IMR-90 (cell line): ENCODE results near the gene AGAP1.

ENCODE experiments used
- BHLHE40 ChIP-seq: fragments of 150-350 bp; IDR thresholded peaks from 2 replicates; pipeline ENCODE4 v1.6.1; 2016; ENCODE audit warnings: mild to moderate bottlenecking, low read depth, low read length
- CEBPB ChIP-seq: IDR thresholded peaks from 2 replicates; pipeline ENCODE4 v1.6.1; 2012; ENCODE audit warnings: low read depth, low read length, improper control_type of control experiment
- FOS ChIP-seq: fragments of 150-350 bp; IDR thresholded peaks from 2 replicates; pipeline ENCODE4 v1.6.1; 2016; ENCODE audit warnings: low read depth, low read length
- MAFK ChIP-seq: IDR thresholded peaks from 2 replicates; pipeline ENCODE4 v1.6.1; 2012; ENCODE audit warnings: low read depth, low read length, improper control_type of control experiment
- MAZ ChIP-seq: IDR thresholded peaks from 2 replicates; pipeline ENCODE4 v1.6.1; 2012; ENCODE audit warnings: low read depth, mild to moderate bottlenecking, low read length, improper control_type of control experiment, moderate library complexity, borderline replicate concordance
- POLR2A ChIP-seq: IDR thresholded peaks from 2 replicates; pipeline ENCODE4 v1.6.1; 2012; ENCODE audit warnings: mild to moderate bottlenecking, low read depth, low read length
- RAD21 ChIP-seq: IDR thresholded peaks from 2 replicates; pipeline ENCODE4 v1.6.1; 2012; ENCODE audit warnings: low read length, improper control_type of control experiment
- SMC3 ChIP-seq: fragments of 150-350 bp; IDR thresholded peaks from 2 replicates; pipeline ENCODE4 v1.6.1; 2016; ENCODE audit warnings: low read depth, mild to moderate bottlenecking, antibody characterized with exemption, low read length, moderate library complexity
- TF ChIP-seq, protein P1 (sequence below): fragments of 150-350 bp; IDR thresholded peaks from 2 replicates; pipeline ENCODE4 v1.6.1; 2017; ENCODE audit warnings: mild to moderate bottlenecking, antibody characterized with exemption, low read length, low read depth
- TF ChIP-seq, protein P2 (sequence below): conservative IDR thresholded peaks from 2 replicates; pipeline ENCODE4 v1.5.1; 2012; ENCODE audit warnings: mild to moderate bottlenecking, low read depth, low read length, improper control_type of control experiment

DNA sequence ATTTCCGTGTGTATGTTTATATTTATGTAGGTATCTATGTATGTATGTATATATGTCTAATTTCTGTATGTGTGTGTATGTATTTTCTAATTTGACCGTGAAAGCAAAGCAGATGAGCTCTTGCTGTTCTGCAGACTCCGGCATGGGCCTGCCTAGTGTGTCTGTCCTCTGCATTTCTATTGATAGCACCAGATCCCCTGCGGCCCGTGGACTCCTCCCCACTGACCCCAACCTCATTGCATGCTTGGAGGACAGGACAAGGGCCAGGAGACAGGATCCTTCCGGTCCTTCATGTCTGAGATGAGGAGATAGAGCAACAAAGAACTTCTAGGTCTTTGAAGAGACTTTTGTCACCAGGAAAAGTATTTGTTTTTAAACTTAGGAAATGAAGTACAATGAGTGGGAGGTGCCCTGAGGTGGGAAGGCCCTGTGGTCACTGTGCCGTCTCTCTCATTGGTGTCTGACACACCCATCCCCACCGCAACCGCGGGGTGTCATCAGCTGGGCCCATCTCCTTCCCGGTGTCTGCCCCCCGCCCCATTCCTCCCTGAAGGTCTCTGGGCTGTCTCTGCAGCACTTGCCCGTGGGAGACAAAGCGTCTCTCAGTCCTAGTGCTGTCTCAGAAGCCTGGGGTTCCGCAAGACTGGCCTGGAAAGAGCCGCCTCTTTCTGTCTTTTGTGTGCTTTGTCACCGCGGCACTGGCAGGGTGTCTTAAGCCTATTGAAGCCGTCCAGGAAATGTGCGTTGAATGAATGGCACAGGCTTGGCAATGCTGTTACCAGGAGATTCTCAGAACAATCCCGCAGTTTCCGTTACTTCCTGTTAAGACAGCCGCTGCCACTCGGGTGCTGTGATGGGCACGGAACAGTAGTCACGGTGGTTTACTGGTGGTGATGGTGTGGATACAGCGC lies 216.4 kb downstream of the AGAP1 start:
- no peak for TF ChIP-seq BHLHE40
- TF ChIP-seq, protein P1, sequence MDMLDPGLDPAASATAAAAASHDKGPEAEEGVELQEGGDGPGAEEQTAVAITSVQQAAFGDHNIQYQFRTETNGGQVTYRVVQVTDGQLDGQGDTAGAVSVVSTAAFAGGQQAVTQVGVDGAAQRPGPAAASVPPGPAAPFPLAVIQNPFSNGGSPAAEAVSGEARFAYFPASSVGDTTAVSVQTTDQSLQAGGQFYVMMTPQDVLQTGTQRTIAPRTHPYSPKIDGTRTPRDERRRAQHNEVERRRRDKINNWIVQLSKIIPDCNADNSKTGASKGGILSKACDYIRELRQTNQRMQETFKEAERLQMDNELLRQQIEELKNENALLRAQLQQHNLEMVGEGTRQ = no peak
- TF ChIP-seq, protein P2, sequence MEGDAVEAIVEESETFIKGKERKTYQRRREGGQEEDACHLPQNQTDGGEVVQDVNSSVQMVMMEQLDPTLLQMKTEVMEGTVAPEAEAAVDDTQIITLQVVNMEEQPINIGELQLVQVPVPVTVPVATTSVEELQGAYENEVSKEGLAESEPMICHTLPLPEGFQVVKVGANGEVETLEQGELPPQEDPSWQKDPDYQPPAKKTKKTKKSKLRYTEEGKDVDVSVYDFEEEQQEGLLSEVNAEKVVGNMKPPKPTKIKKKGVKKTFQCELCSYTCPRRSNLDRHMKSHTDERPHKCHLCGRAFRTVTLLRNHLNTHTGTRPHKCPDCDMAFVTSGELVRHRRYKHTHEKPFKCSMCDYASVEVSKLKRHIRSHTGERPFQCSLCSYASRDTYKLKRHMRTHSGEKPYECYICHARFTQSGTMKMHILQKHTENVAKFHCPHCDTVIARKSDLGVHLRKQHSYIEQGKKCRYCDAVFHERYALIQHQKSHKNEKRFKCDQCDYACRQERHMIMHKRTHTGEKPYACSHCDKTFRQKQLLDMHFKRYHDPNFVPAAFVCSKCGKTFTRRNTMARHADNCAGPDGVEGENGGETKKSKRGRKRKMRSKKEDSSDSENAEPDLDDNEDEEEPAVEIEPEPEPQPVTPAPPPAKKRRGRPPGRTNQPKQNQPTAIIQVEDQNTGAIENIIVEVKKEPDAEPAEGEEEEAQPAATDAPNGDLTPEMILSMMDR = no peak
- no peak for TF ChIP-seq POLR2A
- no peak for TF ChIP-seq SMC3
- TF ChIP-seq FOS = no peak
- no peak for TF ChIP-seq CEBPB
- TF ChIP-seq MAFK = no peak
- TF ChIP-seq MAZ = no peak
- no peak for TF ChIP-seq RAD21
